Adrenal gland (tissue), 5 donors: ENCODE results near the gene PDGFRB.

Experiments
- CTCF ChIP-seq, 6 experiments: fragments of 450-650 bp in 4 of 6; fragments of 200-600 bp in 2 of 6; sonication (generic) in 1 of 6; IDR thresholded peaks; 1 replicate in 5 of 6; 2 replicates in 1 of 6; pipeline versions ENCODE4 v1.5.1 to v1.8.0; 2016 to 2021; ENCODE audit warnings: antibody characterized with exemption in 6 of 6, mild to moderate bottlenecking in 2 of 6, moderate library complexity in 1 of 6
- POLR2A ChIP-seq, 2 donors: fragments of 450-650 bp; IDR thresholded peaks; one replicate each; pipeline ENCODE4 v1.6.1; 2017; ENCODE audit warnings: antibody characterized with exemption in 2 of 2, mild to moderate bottlenecking in 2 of 2, moderate library complexity in 1 of 2
- donor health status: DM: no; HTN: no; CAD: no.

DNA sequence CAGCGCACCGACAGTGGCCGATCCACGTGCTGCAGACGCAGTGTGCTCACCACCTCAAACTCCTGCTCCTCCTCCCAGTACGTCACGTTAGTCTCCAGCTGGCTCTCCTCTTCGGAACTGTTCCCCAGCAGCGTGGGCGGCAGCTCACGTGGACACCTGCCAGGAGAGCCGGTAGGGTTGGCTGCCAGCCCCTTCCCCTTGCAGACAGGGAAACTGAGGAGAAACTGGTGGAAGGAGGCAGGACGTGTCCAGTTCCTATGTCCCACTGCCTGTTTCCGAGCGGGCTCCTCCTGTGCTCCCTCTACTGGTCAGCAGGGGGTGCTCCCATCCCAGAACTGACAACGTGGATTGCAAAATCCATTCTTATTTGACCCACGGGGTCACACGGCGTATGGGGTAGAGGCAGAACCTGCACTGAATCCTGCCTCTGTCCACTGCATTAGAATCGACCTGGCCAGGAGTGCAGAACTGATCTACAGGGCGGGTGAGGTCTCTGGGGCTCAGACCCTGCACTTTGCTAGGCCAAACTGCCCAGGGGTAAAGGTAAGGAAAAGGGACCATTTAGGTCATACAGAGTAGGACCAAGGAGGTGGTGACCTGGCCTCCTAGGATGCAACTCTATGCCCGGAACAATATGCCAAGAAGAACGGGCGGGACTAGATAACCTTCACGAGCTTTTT, 25.7 kb downstream of the PDGFRB start:
- TF ChIP-seq CTCF (IDR thresholded peaks at IDR 0.05) (peak; percentile 91 to 97 (median 95)), POLR2A (IDR thresholded peaks at IDR 0.05) (no peak)
